HG03342 (cell line): ENCODE measurements around the gene PCDHB3.
"Not testable (repeated sequence)": the region's sequence is repeated elsewhere in the genome, so short reads cannot be mapped to it uniquely, and the experiment has no call there.

Experiments
- ATAC-seq: cut with Tn5 transposase; IDR thresholded peaks from one replicate; pipeline ENCODE4 v1.9.1; 2021; ENCODE audit warnings: mild to moderate bottlenecking, moderate library complexity; ENCODE audit not compliant: unreplicated experiment

PCDHB3 gene

GRCh38 chr5:141100243-141100805 lies at the start of gene PCDHB3:
Gene PCDHB3 (plus strand): TSS chr5:141100473. CDS start chr5:141100650, 177 bp downstream.
- ATAC-seq, result no peak

- no peak for ATAC-seq
Observed at GRCh38 chr5:141050622-141051520, 49.4 kb upstream of the PCDHB3 start, which contains the start of gene PCDHB1. Gene PCDHB1 (plus strand): TSS chr5:141051374. CDS start chr5:141051471, 97 bp downstream.

- no peak for ATAC-seq
Observed at GRCh38 chr5:141051521-141051866, 48.8 kb upstream of the PCDHB3 start.

GRCh38 chr5:141077826-141078225 lies 22.4 kb upstream of the PCDHB3 start:
- no peak for ATAC-seq

GRCh38 chr5:141082228-141082627 lies 18.0 kb upstream of the PCDHB3 start:
- no peak for ATAC-seq

- no peak for ATAC-seq
Observed at GRCh38 chr5:141084487-141084989, 15.7 kb upstream of the PCDHB3 start.

GRCh38 chr5:141094481-141095262 lies 5.6 kb upstream of the PCDHB3 start, which contains the start of gene PCDHB2:
Gene PCDHB2 (plus strand): TSS chr5:141094615. CDS start chr5:141094791, 176 bp downstream.
- ATAC-seq, result no peak

GRCh38 chr5:141095263-141095641 lies 5.0 kb upstream of the PCDHB3 start:
- no peak for ATAC-seq

GRCh38 chr5:141096181-141096580 lies 4.1 kb upstream of the PCDHB3 start:
- ATAC-seq, result not testable (repeated sequence)

- ATAC-seq, result not testable (repeated sequence)
Observed at GRCh38 chr5:141096586-141096985, 3.7 kb upstream of the PCDHB3 start.

GRCh38 chr5:141101059-141101458 lies 786 bp downstream of the PCDHB3 start:
- ATAC-seq, result no peak

GRCh38 chr5:141102070-141102469 lies 1.8 kb downstream of the PCDHB3 start:
- ATAC-seq, result not testable (repeated sequence)

- not testable (repeated sequence) for ATAC-seq
Observed at GRCh38 chr5:141102471-141102870, 2.2 kb downstream of the PCDHB3 start.

GRCh38 chr5:141105350-141105749 lies 5.1 kb downstream of the PCDHB3 start:
- no peak for ATAC-seq

- no peak for ATAC-seq
Observed at GRCh38 chr5:141119250-141119649, 19.0 kb downstream of the PCDHB3 start.

- no peak for ATAC-seq
Observed at GRCh38 chr5:141121563-141121962, 21.3 kb downstream of the PCDHB3 start, which contains the start of gene PCDHB4. Gene PCDHB4 (plus strand): TSS chr5:141121818. CDS start chr5:141121999, 181 bp downstream.

- ATAC-seq, result no peak
Observed at GRCh38 chr5:141121985-141122384, 21.7 kb downstream of the PCDHB3 start.

- ATAC-seq, result not testable (repeated sequence)
Observed at GRCh38 chr5:141123396-141124135, 23.3 kb downstream of the PCDHB3 start.

GRCh38 chr5:141127305-141127704 lies 27.0 kb downstream of the PCDHB3 start:
- no peak for ATAC-seq

- ATAC-seq, result no peak
Observed at GRCh38 chr5:141135030-141135717, 34.9 kb downstream of the PCDHB3 start, which contains the start of gene PCDHB5. Gene PCDHB5 (plus strand): TSS chr5:141135206. CDS start chr5:141135435, 229 bp downstream.
